ENCODE data around the gene CPSF4L. TPM values are rescaled to one million over a fixed set of nuclear protein-coding genes. Genes with fewer than 3 reads are reported as not detected.
A peak's percentile ranks its signal among the peaks of the same experiment; 100 is the strongest.

Gene CPSF4L
- total RNA-seq, 2 donors from 2014 or later: not detected

DNA sequence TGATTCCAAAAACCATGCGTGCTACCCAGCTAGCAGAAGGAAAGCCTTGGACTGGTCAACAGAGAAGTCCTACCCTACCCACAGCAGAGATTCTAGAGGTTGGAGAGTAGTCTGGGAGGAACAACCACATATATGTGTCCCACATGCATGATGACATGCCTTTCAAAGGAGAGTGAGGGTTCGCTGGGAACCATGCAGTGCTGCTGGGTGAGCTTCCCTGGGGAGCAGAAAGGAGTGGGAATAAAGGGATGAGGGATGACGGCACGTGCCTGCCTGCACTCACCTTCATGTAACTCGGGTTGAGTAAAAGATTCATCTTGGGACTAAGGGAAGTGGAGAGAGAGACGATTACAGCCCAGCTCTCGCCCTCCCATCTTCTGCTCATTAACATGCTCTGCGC, 9.8 kb downstream of the CPSF4L start:
- Mint-ChIP-seq H3K27me3 (peaks cover 9% of the 10 kb centered on the region), H3K27ac (no peak overlapping the region), H3K4me3 (no peak overlapping the region), H3K36me3 (ENCODE audit: low read depth) (no peaks in the 10 kb centered on the region), H3K4me1 (peaks cover 4% of the 10 kb centered on the region)
- no peak for DNase-seq
- ATAC-seq: no peak
- H3K9me3 ChIP-seq (ENCODE audit: control insufficient read depth, low read length, poor library complexity, severe bottlenecking): no peaks in the 10 kb centered on the region

DNA sequence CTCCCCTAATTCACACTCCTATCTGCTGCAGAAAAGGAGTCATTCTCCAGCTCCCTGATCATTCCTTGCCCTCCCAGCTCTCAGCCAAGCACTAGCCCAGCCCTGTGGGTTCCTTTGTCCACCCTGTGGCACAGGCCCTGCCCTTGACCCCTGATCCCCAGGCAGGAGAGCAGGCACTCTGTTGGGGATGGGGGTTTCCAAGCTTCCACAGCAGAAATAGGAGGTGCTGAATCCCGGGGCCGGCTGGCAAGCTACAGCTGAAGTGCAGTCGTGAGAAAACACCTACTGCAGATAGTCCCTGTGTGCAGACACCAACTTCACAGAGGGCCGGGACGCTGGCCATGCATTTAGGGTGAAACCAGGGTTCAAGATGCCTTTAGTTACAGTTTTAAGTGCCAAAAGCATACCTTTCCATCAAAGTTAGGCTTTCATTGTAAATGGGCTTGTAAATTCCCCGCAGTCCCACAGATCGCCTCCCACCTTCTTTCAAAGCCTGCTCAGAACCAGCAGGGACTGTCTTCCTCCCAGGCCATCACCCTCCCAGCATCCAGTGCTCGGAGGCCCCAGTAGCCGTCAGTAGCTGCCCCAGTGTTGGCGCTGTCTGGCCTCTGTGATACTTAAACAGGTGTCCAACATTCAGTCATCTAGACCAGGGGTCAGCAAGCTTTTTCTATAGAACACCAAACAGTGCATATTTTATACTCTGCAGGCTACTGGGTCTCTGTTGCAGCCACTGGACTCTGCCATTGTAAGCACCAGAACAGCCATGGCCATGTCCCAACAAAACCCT, 10.6 kb downstream of the CPSF4L start:
- ATAC-seq (no peak), DNase-seq (no peak)
- Mint-ChIP-seq H3K27ac (no peak overlapping the region), H3K36me3 (ENCODE audit: low read depth) (no peaks in the 10 kb centered on the region), H3K4me1 (peaks cover 4% of the 10 kb centered on the region), H3K27me3 (peaks cover 9% of the 10 kb centered on the region), H3K4me3 (no peak overlapping the region)
- H3K9me3 ChIP-seq (ENCODE audit: control insufficient read depth, low read length, poor library complexity, severe bottlenecking): no peaks in the 10 kb centered on the region

DNA sequence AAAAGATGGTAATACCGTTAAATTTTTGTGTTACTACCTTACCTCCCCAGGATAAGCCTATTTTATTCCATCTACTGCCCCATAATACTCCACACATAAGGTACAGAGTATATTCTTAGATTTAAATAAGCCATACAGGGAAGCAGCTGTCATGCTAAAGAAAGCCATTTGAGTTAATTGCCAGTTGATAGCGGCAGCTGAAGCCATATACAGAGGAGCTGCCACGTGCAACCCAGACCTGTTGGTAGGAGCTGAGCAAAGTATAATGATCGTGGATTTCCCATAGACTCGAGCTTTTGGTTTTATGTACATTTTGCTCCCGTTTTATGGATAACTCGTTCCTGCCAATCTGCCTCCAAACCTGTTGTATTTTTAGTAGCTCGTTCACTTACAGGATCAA, 12.0 kb downstream of the CPSF4L start:
- H3K4me1 Mint-ChIP-seq: no peaks in the 10 kb centered on the region
- DNase-seq (no peak), ATAC-seq (no peak)
- H3K9me3 ChIP-seq (ENCODE audit: control insufficient read depth, low read length, poor library complexity, severe bottlenecking): no peaks in the 10 kb centered on the region
- H3K27me3 Mint-ChIP-seq: peaks cover 9% of the 10 kb centered on the region
- no peaks in the 10 kb centered on the region for H3K36me3 Mint-ChIP-seq (ENCODE audit: low read depth)
- no peak overlapping the region for H3K4me3 Mint-ChIP-seq
- no peak overlapping the region for H3K27ac Mint-ChIP-seq

DNA sequence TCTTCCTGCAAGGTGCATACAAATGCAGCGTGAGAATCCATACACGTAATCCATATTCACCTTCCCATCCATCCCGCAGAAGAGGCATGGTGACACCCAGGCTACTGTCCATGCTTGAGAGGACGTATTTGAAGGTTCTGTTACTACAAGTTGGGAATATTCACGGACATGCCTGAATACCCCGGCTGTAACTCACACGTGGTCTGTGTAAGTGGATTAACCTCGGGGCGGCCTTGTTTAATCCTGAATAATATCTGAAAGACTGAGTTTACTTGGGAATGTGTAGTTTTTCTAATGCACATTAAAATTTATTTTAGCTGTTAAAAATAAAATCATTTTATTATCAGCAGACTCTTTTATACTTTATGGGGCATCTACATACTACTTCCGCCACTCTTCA, 13.1 kb downstream of the CPSF4L start:
- H3K27me3 Mint-ChIP-seq: peaks cover 9% of the 10 kb centered on the region
- no peaks in the 10 kb centered on the region for H3K36me3 Mint-ChIP-seq (ENCODE audit: low read depth)
- no peak overlapping the region for H3K27ac Mint-ChIP-seq
- H3K9me3 ChIP-seq (ENCODE audit: control insufficient read depth, low read length, poor library complexity, severe bottlenecking): no peaks in the 10 kb centered on the region
- no peak for DNase-seq
- no peak for ATAC-seq
- no peak overlapping the region for H3K4me3 Mint-ChIP-seq
- H3K4me1 Mint-ChIP-seq: no peaks in the 10 kb centered on the region

GRCh38 chr17:73247726-73248125, 14.0 kb downstream of the CPSF4L start:
- ATAC-seq (no peak), DNase-seq (no peak)
- peaks cover 9% of the 10 kb centered on the region for H3K27me3 Mint-ChIP-seq
- H3K36me3 Mint-ChIP-seq (ENCODE audit: low read depth): no peaks in the 10 kb centered on the region
- H3K9me3 ChIP-seq (ENCODE audit: control insufficient read depth, low read length, poor library complexity, severe bottlenecking): no peaks in the 10 kb centered on the region
- no peak overlapping the region for H3K4me3 Mint-ChIP-seq
- no peaks in the 10 kb centered on the region for H3K4me1 Mint-ChIP-seq
- H3K27ac Mint-ChIP-seq: peak overlapping the region; percentile 14

GRCh38 chr17:73240561-73240960, 21.1 kb downstream of the CPSF4L start:
- Mint-ChIP-seq H3K27ac (no peak overlapping the region), H3K27me3 (no peaks in the 10 kb centered on the region), H3K4me3 (no peak overlapping the region), H3K36me3 (ENCODE audit: low read depth) (peaks cover 6% of the 10 kb centered on the region), H3K4me1 (peaks cover 21% of the 10 kb centered on the region)
- no peaks in the 10 kb centered on the region for H3K9me3 ChIP-seq (ENCODE audit: control insufficient read depth, low read length, poor library complexity, severe bottlenecking)
- DNase-seq (no peak), ATAC-seq (no peak)

- no peaks in the 10 kb centered on the region for H3K9me3 ChIP-seq (ENCODE audit: control insufficient read depth, low read length, poor library complexity, severe bottlenecking)
- Mint-ChIP-seq H3K27ac (peak overlapping the region; percentile 95), H3K36me3 (ENCODE audit: low read depth) (peaks cover 9% of the 10 kb centered on the region), H3K4me3 (peak overlapping the region; percentile 81), H3K27me3 (no peaks in the 10 kb centered on the region), H3K4me1 (peaks cover 31% of the 10 kb centered on the region)
- DNase-seq: no peak
- peak; percentile 52 for ATAC-seq
Measured at GRCh38 chr17:73237714-73238113, 24.0 kb downstream of the CPSF4L start.

DNA sequence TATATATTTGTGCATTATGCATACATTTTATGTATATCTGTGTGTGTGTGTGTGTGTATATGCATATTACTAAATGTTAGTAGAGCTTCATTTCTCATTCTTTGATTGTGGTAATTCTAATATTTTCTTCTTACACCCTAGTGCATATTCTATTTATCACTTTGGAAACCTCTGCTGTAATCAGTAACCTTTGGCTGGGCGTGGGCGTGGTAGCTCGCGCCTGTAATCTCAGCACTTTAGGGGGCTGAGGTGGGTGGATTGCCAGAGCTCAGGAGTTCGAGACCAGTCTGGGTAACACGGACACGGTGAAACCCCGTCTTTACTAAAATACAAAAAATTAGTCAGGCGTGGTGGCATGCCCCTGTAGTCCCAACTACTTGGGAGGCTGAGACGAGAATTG, 26.9 kb downstream of the CPSF4L start:
- Mint-ChIP-seq H3K36me3 (ENCODE audit: low read depth) (peaks cover 7% of the 10 kb centered on the region), H3K4me3 (no peak overlapping the region), H3K27ac (no peak overlapping the region), H3K4me1 (peaks cover 36% of the 10 kb centered on the region), H3K27me3 (no peaks in the 10 kb centered on the region)
- ATAC-seq (no peak), DNase-seq (no peak)
- no peaks in the 10 kb centered on the region for H3K9me3 ChIP-seq (ENCODE audit: control insufficient read depth, low read length, poor library complexity, severe bottlenecking)

GRCh38 chr17:73232587-73233373, 28.9 kb downstream of the CPSF4L start:
- peaks cover 47% of the 10 kb centered on the region for H3K4me1 Mint-ChIP-seq
- H3K9me3 ChIP-seq (ENCODE audit: control insufficient read depth, low read length, poor library complexity, severe bottlenecking): no peaks in the 10 kb centered on the region

GRCh38 chr17:73231841-73232586, 29.7 kb downstream of the CPSF4L start:
- H3K36me3 Mint-ChIP-seq (ENCODE audit: low read depth): peaks cover 7% of the 10 kb centered on the region
- H3K4me1 Mint-ChIP-seq: peaks cover 49% of the 10 kb centered on the region
- H3K27ac Mint-ChIP-seq: peak overlapping the region; percentile 98
- peak overlapping the region; percentile 95 for H3K4me3 Mint-ChIP-seq
- DNase-seq (peak; percentile 92 to 97 (median 95)), ATAC-seq (peak; percentile 93)
- H3K27me3 Mint-ChIP-seq: no peaks in the 10 kb centered on the region
- no peaks in the 10 kb centered on the region for H3K9me3 ChIP-seq (ENCODE audit: control insufficient read depth, low read length, poor library complexity, severe bottlenecking)

More at GRCh38 chr17:73232587-73233373, 28.9 kb downstream of the CPSF4L start:
- DNase-seq (no peak), ATAC-seq (peak; percentile 51)
- H3K36me3 Mint-ChIP-seq (ENCODE audit: low read depth): peaks cover 7% of the 10 kb centered on the region
- H3K4me3 Mint-ChIP-seq: peak overlapping the region; percentile 95
- no peaks in the 10 kb centered on the region for H3K27me3 Mint-ChIP-seq
- H3K27ac Mint-ChIP-seq: peak overlapping the region; percentile 98

DNA sequence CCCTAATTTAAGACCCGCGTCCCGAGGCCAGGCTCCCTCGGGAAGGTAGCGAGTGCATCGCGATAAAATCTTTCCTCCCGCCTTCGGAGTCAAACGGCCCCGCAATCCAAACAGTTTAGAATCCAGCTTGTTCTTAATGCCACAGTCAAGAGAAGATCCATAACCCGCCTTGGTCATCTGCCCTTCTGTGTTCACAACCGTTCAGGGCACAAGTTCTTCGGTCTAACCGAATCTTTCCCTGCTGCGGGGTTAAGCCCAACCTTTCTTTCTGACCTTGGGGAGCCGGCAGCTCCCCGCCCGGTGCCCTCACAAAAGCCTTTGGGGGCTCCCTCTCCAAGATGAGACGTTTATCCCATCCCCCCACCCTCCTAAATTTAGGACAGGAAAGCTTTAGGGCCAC, 30.3 kb downstream of the CPSF4L start:
- peaks cover 54% of the 10 kb centered on the region for H3K4me1 Mint-ChIP-seq
- peak overlapping the region; percentile 95 for H3K4me3 Mint-ChIP-seq
- no peak for DNase-seq
- peak overlapping the region; percentile 98 for H3K27ac Mint-ChIP-seq
- H3K27me3 Mint-ChIP-seq: no peaks in the 10 kb centered on the region
- no peak for ATAC-seq
- no peaks in the 10 kb centered on the region for H3K9me3 ChIP-seq (ENCODE audit: control insufficient read depth, low read length, poor library complexity, severe bottlenecking)
- peaks cover 7% of the 10 kb centered on the region for H3K36me3 Mint-ChIP-seq (ENCODE audit: low read depth)

GRCh38 chr17:73230088-73230487, 31.6 kb downstream of the CPSF4L start:
- Mint-ChIP-seq H3K4me3 (peak overlapping the region; percentile 95), H3K27ac (peak overlapping the region; percentile 98), H3K27me3 (no peaks in the 10 kb centered on the region), H3K36me3 (ENCODE audit: low read depth) (no peaks in the 10 kb centered on the region), H3K4me1 (peaks cover 49% of the 10 kb centered on the region)
- H3K9me3 ChIP-seq (ENCODE audit: control insufficient read depth, low read length, poor library complexity, severe bottlenecking): no peaks in the 10 kb centered on the region
- ATAC-seq (no peak), DNase-seq (no peak)

DNA sequence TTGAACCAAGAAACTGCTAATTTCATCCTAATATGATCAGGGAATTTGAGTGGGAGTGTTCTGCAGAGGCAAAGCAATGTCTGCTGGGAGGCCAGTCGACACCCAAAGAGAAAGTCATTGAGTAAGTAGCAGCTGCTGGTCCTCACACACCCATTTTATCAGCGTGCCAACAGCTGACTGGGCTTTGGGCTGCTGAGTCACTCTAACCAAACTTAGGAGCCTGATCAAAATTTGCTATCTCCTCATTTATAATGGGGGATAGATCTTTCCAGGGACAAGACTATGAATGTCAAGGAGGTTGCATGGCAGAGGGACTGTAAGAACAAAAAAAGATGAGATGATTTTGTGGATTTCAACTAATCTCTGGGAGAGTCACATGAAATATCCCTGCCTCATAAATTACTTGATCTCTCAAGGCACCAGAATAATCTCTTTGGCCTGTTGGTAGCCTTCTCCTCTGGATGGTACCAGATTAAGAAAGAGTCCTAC, 32.9 kb downstream of the CPSF4L start:
- Mint-ChIP-seq H3K36me3 (ENCODE audit: low read depth) (no peaks in the 10 kb centered on the region), H3K27ac (peak overlapping the region; percentile 98), H3K27me3 (no peaks in the 10 kb centered on the region), H3K4me1 (peaks cover 54% of the 10 kb centered on the region), H3K4me3 (peak overlapping the region; percentile 53)
- DNase-seq: no peak
- H3K9me3 ChIP-seq (ENCODE audit: control insufficient read depth, low read length, poor library complexity, severe bottlenecking): no peaks in the 10 kb centered on the region
- no peak for ATAC-seq
